Measurements from ENCODE around the gene ZBTB20.

The ZBTB20 gene

DNA sequence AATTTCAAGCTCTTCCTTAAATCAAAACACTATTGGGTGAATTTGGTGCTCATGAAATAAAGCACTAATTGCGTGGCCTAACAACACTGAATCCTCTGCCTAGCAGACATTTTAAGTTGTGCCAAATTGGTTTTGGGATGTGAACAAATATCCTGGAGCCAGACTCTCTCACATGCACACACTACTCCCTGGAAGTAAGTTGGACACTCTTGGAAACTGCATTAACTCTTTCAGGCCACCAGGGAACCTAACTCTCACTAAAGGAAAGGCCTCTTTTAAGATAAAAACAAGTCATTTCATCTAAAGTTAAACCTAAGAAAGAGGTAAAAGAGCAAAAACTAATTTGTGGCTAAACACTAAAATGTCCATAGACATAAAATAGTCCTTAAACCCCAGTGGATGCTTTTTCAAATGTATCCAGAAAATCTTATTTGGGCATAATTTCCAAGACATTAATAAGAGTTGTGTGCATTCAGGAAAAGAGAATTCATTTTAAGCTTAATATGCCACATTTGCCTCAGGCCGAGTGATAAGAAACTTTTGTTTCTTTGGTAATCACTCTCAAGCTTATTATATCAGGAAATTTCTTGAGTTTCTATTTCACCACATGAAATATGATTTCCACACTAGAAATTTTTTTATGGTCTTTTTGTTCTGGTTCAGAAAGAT is 61.8 kb downstream of the ZBTB20 start:
- no peak for DNase-seq

DNA sequence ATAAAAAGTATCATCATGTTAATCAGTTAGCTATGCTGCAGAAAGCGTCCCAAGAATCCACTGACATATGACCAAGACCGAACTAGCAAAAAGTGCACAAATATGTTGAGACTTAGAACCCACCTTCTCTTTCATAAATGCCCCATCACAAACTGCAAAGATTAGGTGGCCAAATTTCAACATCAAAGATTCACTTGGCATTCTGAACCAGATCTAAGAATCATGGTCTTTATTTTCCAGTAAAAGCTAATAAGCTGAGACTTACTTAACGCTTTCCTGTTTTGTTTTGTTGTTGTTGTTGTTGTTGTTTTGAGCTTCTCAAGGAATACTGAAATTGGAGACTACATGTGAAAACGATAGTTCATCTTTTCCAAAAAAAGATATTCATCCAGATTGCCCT is 62.4 kb downstream of the ZBTB20 start:
- no peak for DNase-seq

DNA sequence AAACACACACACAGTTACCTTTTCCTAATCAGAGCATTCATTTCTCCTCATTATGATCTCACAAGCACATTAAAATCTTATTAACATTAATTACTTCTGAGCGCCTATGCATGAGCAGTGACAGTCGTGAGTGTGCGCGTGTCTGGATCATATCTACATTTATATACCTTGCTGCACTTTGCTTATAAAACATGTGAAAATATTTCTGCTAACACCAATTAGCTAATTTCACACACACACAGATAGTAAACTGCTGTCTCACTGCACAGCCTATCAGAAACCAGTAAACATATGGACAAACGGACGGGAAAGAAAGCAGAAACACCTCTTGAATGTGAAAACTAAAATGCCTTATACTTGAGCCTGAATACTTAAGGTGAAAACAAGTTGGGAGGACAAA is 64.8 kb downstream of the ZBTB20 start:
- no peak for DNase-seq

DNA sequence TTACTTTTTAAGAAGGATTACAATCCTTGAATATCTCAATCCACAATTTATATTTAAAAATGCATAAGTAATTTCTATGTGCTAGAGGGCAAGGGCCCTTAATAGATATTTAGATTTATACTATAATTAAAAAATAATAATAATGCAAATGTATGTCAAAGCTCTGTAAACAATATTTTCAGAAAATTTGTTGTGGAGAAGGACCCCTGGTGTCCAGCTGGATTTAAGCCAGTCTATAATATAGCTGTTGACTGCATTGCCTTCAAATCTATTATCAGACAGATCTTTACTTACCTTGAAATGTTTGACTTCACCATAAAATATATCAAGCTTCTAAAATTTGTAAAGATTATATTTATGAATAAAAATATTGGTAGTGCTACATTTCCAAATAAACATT is 65.6 kb downstream of the ZBTB20 start:
- no peak for DNase-seq

DNA sequence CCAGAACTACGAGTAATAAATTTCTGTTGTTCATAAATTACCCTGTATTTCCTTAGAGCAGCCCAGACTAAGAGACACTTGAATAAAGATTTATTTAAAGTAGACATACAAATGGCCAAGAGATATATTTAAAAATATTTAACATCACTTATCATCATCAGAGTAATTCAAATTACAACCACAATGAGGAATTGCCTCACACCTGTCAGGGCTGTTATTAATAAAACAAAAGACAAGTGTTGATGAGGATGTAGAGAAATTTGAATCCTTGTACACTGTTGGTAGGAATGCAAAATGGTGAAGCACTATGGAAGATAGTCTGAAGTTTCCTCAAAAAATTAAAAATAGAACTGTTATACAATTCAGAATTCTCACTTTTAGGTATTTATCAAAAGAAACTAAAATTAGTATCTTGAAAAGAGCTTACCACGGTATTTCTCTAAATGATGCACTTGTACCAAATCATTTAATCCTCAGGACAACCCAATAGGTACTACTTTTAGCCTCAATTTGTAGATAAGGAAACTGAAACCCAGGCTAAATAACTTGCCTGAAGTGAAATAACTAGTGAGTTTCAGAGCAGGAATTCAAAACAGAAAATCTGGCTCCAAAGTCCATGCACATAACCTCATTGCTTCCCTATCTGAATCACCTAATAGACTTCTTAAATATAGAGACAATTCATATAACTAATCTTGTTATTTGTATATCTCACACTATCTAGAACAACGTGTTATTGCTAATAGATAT is 69.4 kb downstream of the ZBTB20 start:
- DNase-seq, result no peak

DNA sequence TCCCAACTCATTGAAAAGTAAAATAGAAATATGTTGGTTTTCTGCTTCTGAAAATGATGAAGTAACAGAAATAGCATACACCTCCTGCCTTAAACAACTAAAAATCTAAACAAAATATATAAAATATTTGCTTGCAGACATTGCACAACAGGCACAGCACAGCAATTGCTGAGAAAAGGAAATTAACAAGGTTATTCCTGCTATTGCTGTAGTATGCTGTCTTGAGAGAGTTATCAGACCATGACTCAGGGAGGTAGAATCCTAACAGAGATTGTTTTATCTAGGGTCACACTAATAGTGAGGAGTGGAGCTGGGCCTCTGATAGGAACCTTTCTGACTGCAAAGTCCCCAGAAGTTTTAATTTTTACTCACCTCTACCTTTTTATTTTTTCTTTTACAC is 72.6 kb downstream of the ZBTB20 start:
- no peak for DNase-seq

DNA sequence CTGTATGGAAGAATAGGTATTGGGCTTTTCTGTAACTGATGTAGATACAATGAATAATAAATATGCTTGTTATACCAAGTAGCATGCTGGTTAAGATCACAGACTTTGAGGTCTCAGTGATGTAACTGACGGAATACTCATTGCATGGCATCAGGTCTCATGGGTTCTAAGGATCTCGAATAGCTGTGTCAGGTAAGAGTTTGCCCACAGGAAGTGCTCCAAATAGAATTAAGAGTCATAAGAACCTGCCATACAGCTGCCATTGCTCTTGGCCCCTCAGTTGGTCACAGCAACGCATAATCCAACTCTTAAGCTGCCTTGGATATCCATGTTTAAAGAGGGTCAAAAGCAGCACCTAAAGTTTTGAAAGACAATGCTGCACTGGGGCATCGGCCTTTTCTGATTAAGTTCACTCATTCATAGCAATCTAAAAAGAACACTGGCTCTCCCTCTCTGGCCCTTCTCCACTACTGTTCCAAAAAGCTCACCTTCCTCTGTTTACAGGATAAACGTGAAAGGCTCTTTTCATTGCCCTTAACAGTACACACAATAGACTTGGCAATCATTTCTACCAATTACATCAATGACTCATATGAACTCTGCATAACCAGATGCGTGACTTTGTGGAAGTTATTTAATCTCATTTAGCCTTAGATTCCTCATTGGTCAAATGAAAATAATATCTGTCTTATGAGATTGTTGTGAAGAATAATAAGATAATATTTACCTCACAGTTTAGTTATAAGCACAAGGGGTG is 74.6 kb downstream of the ZBTB20 start:
- DNase-seq, result no peak

DNA sequence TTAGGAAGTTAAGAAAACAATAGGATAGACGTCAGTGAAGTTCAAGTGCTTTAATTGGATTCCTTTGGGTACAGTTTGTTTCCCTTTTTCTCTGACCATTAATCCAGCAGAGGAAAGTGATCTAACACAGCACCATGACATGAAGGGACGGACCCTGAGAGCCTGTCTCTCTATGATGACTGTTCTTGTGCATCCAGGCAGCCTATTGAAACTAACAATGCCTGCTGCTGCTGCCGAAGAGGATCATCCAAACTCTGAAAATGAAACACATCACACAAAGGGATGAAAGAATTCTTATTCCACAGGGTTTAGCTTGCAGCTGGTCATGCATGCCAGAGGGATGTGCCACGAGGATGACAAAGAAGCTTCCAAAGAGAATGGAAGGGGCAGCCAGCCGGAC is 75.5 kb downstream of the ZBTB20 start:
- no peak for DNase-seq

DNA sequence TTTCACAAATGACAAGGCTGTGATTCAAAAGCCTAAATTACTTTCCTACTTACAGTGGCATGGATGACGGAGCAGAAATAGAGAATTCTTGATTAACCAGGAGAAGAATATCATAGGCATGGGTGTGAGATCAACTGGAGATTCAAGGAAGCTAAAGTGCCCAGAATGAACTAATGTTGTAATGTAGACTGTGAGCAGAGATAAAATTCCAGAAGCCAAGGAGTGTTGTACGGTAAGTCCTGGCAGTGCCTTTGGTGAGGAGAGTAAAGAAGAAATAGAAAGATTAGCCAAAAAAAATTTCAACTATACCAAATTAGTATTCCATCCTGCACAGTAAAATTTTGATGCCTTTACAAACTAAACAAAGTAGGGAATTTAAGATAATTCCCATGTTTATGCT is 75.9 kb downstream of the ZBTB20 start:
- no peak for DNase-seq

DNA sequence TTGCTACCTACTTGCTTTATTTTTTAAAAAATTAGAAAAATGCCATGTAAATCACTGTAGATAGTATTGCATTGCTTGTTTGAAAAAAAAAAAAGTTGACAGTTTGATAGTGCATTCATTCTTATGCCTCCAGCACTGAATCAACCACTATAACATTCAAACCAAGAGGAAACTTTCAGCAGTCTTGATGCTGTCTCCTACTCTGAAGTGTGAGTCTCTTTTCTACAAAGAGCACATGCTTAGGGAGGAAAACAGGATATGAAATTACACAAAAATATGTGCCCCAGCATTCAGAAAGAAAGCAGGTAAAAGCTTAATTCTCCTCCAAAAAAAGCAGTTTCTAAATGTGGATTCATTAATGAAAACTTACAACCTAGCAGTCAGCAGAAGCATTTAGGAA is 78.3 kb downstream of the ZBTB20 start:
- DNase-seq, result no peak

DNA sequence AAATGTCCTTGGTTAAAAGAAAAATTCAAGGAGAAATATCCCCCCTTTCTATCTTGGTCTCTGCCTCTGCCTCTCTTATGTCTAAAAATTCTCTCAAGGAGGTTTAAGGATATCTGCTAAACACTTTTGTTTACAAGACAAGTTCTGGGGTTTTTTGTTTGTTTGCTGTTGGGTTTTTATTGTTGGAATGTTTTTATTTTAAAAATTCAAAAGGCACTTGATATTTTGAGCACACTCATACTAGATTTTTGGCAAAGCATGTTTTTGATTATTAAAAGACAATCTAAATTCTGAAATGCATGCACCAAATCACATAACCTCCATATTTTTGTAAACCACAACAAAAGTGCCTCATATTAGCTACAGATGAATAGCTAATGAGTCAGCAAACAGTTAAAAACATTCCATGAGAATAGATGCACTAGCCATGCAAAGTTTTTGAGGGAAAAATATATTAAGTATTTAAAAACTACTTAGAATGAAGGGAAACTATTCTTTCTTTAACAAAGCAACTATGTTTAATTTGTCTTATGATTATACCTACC is 84.6 kb downstream of the ZBTB20 start:
- no peak for DNase-seq

DNA sequence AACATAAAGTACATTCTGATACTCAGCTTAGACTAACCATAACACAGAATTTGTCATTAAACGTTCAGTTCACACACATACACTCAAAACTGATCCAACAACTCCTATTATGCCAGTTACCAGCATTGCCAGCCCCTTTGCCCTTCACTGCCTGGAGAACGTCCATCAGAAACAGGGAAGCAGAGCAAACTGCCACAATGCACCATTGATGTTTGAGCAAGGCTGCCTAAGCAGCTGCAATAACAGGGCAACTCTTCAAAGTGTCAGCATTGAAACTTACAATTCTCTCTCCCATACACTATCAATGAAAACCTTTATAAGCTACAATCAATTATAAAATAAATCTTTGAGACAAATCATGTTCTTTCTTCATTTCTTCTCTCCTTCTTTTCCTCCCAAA is 85.1 kb downstream of the ZBTB20 start:
- no peak for DNase-seq

DNA sequence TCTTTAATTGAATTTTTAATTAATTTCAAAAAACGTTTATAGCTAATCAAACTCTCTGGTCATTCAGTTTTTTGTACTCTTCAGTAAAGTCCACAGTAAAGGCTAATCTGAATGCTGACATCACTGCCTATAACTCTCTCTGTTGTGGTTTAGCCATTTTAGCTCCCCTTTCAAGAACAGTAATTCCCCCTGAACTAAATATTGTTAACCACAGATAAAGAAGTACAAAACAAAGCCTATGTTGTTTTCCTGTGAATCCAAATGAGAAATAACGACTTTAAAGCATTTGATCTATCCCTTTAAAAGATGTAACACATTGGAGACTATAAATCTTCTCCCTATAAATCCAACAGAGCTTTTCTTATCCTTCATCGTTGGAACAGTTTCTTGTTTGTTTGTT is 94.2 kb downstream of the ZBTB20 start:
- DNase-seq, result no peak

DNA sequence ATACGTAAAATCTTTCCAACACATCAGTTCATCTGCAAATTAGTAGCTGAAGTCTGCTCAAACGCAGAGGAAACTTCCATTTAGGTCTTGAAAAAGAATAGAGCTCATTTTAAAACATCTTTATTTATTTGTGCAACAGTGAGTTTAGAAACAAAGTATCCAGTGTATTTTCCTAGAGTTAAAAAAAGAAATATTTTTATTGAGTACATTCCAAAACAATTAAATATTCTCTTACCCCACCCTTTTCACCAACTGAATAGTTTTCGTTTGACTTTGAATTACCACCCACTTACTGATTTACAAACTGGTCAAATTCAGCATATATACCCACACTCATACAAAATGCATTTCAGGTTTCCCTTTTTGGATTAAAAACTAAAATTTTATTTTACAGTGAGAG is 104.7 kb downstream of the ZBTB20 start:
- DNase-seq, result no peak

DNA sequence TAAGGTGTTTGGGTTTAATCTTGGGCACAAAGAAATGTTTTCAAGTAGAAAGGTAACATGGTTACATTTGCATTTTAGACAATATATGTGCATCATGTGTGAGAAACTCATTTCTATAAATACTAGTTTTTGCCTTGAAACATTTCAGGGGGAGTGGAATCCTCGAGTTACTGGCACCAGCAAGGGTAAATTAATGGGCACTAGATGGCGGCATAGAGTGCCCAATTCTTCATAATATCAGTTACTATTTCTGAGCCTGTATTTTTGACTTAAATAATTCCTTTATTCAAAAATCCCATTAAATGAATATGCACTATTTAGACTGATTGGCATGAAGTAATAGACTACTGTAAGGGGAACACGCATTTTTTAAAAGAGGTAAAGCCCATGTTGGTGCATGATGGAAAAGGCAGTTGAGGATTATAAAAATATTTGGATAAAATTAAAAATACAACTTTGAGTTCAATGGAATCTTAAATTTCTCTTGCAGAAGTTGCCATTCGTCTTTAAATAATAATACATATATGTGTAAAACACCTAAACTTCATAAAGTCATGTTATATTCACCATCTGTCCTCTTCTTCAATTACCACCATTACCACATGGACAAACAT is 106.3 kb downstream of the ZBTB20 start:
- DNase-seq, result no peak

DNA sequence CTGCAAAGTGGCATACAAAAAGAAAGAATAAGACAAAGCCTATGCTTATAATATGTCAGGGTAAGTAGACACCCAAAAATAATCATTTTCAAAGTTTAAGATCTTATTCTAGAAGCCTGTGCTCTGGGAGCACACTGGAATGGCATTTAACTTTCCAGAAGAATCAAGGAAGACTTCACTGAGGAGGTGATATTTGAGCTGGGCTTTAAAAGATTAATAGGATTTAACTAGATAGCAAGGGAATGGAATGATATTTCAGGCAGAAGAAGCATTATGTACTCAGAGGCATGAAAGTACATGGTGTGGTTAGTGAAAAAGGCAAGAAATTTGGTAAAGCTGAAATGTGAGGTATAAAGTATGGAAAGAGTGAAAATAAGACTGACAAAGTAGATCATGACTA is 106.8 kb downstream of the ZBTB20 start:
- DNase-seq, result no peak

DNA sequence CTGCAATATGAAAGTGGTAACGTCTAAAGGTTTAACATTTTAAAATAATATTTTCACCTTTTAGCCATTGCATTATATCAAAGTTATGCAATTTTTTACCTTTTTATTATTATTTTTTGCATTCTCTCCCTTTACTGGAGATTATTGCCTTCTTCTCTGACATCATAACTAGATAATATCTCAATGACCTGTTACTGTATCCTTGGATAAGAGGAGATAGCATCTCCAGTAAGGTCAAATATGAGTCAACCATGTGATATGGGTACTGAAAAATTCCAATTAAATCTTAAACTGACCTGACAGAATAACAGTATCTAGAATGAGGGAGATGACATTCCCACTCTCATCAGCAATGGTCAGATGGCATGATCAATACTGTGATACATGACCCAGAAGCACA is 108.3 kb downstream of the ZBTB20 start:
- no peak for DNase-seq

DNA sequence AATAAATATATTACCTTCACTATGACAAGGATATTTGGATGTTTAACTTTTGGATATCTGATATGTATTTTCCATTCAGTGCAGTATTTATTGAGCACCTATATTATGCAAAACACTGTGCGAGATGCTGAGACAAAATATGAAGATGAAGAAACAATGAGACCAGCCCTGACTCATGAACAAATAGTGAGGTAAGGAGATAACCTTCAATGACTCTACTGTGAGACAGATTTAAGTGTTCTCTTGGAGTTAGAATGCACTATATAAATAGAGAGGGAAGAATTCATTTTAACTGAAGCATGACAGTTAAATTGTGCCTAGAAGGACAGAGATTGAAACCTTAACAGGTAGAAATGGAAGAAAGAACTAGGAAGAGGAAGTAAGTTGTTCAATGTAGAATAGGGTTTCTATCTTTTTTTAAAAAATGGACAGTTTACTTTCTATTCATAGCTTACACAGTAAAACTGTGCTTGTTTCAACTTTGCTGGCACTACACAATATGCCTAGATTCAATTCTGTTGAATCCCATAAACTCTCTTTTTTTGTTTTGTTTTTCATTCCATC is 124.2 kb downstream of the ZBTB20 start:
- no peak for DNase-seq

DNA sequence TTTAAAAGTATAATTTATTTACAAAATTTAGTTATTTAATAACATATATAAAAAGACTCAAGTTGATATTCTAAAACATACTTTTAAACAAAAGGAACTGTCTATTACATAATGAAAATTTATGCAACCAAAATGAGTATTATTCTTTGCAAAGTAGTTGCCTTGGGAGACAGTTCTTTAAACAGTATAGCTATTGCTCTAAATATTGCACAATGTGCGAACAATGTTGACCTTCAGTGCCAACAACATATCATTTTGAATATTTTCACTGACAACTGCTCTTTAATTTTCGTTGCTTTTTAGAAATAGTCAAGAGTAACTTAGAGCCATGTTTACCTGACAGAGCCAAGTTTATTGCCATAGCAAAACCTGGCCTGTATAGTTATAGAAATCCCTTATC is 124.9 kb downstream of the ZBTB20 start:
- DNase-seq, result no peak

DNA sequence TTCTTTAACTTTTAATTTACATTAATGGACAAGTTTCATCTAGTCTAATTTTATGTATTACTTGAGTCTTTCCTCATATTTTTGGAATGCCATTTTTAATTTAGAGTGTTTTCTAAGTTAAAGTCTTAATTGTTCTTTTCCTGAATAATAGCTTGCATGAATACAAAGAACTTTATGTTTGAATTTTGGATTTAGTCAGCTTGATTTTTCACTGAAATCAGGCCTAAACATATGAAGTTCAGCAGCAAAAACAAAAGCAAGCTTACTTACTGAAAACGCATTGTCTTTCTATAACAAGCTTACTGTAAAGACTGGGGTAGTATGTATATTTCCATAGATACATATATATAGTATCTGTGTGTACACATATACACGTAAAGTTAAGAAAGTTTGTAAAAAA is 126.0 kb downstream of the ZBTB20 start:
- no peak for DNase-seq

DNA sequence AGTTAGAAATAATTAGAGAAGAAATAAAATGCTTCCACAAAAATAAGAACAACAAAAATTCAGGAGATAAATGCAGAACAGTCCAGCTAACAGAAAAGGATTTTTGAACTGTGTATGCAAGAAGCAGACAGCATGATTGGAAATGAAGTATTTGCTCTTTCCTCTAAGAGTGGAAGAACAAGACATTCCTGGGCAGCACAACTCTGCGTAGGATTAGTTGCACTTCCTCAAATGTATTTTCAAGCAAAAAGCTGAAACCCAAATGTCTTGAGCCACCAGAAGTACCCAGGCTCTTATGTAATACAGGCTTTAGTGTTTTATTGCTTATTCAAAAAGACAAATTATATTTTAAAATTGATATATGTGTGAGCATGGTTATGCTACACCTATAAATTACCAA is 127.2 kb downstream of the ZBTB20 start:
- DNase-seq, result no peak

DNA sequence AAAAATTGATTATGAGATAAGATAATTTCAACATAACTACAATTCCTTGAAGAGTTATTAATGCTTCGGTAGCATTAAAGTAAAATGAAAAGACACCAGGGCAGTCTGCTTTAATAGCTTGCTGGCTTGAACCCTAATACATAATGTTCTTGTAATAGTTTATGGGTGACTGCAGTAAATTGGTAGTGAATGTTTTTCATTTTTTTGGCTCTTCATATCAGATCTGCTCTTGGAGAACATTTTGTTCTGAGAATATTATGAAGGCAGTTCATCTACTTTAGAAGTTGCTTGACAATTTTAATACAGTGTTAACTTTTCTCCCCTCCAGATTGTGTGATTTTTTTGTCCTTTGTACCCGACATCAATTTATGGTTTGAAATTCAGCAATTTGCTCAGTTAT is 128.4 kb downstream of the ZBTB20 start:
- no peak for DNase-seq

DNA sequence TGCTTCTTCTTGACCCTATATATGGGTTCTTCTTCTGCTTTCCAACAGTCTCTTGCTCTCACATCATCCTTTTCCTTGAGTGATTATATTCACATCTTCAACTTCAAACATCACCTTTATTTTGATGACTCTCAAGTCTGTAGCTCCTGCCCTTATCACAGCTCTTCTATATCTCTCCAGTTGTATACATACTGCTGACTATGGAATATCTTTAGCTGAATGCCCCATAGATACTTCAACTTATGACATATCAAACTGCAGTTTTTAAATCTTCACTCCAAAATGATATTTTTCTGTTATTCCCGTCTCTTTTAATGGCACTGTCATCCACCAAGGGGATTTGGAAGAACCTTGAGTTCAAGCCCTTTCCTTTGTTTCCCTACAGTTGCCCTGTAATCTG is 139.1 kb downstream of the ZBTB20 start:
- no peak for DNase-seq

All from T1000 (cell line).